ENCODE results near the gene WDR90. TPM values are rescaled to one million over a fixed set of nuclear protein-coding genes. Genes with fewer than 3 reads are reported as not detected.
A peak's percentile ranks its signal among the peaks of the same experiment; 100 is the strongest.

WDR90 gene
- total RNA-seq, 1 donor from 2014 or later, result 17.9 TPM

DNA sequence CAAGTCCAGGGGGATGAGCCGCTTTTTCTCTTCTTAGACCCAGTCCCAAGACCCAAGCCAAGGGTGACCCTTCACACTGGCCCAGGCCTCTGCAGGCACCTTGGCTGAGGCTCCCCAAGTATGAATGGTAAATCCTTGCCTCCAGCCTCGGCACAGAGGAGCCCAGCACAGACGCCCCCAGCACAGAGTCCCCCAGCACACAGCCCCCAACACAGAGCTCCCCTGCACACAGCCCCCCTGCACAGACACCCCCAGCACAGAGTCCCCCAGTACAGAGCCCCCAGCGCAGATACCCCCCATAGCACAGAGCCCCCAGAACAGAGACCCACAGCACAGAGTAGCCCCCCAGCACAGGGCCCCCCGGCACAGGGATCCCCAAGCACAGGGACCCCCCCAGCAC, 8.6 kb upstream of the WDR90 start:
- no peak for ATAC-seq

DNA sequence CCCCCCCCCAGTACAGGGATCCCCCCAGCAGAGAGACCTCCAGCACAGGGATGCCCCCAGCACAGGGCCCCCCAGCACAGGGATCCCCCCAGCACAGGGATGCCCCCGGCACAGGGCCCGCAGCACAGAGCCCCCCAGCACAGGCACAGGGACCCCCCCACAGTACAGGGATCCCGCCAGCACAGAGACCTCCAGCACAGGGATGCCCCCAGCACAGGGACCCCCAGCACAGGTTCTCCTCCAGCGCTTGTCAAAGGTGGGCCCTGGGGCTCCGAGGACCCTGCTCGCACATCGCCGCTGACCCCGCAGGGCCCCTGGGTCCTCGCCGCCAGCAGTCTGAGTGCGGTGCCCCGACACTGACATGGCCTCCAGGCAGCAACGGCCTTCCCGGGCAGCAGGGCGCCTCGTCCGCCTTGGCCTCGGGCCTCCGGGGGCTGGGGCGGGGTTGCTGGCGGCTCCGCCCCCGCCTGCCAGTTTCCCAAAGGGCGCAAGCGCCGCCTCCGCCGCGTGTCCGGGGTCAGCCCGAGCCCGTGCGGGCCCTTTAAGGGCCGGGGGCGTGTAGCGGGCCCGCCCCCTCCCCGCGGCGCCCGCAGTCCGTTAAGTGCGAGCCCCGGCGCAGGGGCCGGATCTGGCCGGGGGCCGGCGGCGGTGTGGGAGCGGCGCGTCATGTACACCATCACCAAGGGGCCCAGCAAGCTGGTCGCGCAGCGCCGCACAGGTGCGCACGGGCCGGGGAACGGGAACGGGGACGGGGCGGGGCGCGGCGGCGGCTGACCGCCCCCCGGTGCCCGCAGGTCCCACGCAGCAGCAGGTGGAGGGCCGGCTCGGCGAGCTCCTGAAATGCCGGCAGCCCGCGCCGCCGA, 7.6 kb upstream of the WDR90 start, which contains the start of gene MCRIP2:
Gene MCRIP2 (plus strand): TSS at position 503 of the 863 bp plus-strand sequence. CDS start 164 bp downstream, at position 667.
- ATAC-seq, result peak; percentile 11

DNA sequence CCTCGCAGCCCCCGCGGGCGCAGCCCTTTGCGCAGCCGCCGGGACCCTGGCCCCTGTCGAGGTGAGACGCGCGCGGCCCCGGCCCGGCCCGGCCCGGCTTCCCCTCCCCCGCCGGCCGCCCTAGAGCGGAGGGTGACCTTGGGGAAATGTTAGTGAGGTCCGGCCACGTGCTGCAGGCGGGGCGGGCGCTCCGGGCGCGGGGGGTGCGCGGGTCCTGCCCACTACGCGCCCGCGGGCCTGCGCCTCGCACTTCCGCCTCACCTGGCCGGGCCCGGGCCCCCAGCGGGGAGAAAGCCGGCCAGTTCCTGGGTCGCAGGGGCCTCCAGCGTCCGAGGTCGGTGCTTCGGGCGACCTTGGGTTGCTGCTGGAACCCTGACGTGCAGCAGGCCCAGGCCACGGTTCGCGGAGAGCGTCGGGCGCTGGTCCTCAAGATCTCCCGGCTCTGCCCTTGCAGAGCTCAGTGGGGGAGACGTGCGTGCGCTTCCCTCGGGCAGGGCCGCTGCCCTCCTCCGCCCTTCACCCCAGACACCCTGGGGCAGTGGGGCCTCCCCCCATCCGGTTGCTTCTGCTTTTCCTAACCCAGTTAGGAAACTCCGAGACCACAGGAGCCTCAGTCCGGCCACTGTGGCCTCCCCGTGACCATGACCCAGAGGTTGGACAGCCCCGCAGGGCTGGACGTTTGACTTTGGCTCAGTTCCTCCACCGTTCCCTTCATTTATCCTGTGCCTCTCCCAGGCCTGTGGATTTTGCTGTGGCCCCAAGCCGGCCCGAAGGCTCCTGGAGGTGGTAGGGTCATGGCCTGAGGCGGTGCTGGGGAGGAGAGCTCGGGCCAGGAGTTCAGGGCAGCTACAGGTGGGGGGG, 6.7 kb upstream of the WDR90 start:
- peak; percentile 13 for ATAC-seq

DNA sequence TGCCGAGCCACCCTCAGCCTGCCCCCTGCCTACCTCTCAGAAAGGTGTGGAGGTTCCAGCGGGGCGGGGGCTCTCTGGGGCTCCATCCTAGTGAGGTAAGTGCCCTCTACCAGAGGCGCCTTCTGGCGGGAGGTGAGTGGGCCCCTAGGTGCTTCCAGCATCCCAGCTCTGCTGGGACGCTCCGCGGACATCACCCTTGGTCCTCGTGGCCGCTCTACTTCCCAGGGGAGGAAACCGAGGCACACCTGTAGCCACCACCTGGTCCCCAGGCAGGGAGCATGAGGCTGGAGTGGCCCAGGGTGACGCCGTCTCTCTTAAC, 6.2 kb upstream of the WDR90 start:
- ATAC-seq, result no peak

DNA sequence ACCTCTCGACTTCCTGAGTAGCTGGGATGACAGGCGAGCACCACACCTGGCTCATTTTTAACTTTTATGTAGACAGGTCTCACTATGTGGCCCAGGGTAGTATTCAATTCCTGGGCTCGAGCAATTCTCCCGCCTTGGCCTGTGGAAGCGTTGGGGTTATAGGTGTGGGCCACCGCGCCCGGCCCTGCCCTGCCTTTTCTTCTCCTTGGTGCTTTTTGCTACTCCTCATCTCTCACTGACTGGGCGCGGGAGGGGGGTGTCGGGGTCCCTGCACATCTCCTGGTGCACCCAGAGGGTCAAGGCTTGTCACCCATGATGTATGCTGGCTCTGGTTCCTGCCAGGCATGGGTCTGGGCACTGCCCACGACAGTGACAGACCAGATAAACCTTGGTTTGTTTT, 4.6 kb upstream of the WDR90 start:
- ATAC-seq, result no peak

DNA sequence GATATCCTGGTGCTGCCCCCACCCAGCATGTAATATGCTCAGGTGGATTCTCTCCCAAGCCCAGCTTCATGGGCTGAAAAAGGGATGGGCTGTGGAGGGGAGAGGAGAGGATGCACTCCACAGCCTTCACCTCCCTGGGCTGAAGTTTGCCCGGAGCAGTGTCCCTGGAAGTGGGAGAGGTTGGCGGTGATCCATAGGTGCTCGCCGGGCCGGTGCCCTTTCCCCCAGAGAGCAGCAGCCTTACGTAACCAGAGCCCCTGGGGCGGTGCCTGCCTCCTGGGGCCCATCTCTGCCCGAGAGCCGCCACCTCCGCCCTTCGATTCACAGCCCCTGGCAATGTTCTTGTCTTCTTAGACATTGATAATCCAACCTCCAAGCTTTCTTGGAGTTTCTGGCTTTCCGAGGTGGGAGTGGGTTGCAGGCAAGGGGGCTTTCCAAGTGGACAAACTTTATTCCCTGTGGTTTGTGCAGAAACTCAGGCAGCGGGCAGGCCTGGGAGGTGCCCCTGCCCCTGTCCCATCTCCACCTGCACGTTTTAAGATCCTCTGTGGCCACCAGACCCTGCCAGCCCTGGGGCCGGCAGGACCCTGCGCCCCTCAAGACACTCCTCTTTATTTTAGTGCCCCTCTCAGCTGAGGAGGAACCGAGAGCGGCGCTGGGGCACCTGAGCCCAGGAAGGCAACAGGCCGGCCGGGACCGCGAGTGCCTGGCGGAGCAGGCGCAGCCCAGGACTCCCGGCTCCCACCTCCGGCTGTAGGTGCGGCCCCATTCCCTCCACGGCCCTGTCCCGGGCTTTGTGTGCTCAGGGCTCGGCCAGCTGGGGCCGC, 3.1 kb upstream of the WDR90 start:
- ATAC-seq, result no peak

DNA sequence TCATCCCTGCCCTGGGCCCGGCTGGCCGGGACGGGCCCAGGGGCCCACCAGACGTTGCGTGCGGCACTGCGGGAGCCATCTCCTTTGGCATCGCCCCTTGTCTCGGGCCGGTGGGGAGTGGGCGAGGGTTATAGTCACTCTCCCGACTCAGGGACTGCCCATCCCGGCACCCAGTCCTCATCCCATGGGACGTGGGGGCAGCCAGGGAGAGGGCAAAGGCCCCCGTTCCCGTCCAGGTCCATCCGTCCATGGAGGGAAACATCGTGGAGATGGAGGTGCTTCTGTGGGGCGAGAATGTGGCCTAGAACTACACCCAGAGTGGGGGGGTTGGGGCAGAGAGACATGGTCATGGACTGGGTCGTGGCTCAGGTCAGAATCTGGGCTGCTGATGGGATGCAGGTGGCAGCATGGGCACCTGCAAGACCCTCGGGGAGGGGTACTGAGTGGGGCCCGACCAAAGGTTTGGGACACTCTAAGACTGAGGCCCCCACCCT, 2.4 kb upstream of the WDR90 start:
- ATAC-seq, result no peak

DNA sequence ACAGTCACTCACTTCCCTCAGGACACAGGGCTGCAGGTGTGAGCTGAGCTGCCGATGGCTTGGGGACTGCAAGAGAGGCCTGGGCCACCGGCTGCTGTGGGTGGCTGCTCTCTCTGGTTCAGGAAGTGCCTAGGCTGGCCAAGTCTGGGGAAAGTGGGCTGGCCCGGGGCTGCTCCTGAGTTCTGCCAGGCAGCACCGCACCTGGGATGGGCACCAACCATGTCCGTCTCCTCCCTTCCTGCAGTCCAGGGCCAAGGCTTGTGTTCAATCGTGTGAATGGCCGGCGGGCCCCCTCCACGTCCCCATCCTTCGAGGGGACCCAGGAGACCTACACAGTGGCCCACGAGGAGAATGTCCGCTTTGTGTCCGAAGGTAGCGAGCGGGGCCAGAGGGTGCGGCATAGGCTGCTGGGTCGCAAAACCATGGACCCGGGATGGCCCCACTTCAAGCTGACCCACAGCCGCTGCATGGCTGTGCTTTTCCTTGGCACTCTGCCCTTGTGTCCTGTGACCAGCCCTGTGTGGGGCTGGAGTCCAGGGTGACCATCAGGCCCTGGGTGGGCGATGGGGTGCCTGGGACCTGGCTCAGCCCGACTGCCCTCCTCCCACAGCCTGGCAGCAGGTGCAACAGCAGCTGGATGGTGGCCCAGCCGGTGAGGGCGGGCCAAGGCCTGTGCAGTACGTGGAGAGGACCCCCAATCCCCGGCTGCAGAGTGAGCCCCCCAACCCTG, 1.8 kb upstream of the WDR90 start:
- ATAC-seq, result no peak

DNA sequence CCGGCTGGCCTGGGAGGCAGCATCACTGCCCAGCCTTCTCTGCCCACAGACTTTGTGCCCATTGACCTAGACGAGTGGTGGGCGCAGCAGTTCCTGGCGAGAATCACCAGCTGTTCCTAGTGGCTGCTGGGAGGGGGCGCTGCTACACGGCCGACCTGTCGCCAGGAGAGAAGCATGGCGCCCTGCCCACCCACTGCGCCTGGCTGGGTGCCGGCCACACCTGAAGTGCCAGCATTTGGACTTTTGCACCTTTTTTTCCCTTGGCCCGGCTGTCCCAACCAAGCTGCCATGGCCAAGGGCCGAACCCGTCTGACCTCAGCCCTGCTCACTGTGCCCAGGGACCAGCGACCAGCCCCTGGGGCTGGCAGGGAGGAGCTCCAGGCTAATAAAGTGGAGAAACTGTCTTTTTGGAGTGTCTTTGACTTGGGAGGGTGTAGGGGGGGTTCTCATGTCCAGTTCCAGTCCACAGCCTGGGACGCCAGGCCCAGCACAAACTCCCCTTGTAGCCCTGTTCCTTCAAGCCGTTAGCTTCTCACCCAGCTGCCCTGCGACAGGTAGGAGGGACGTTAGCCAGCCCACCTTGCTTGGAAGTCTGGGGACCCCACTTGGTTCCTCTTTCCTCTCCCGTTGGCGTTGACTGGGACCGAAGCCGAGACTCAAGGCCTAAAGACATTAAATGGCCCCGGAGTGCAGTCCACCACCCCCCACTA, 939 bp upstream of the WDR90 start:
- ATAC-seq, result no peak

DNA sequence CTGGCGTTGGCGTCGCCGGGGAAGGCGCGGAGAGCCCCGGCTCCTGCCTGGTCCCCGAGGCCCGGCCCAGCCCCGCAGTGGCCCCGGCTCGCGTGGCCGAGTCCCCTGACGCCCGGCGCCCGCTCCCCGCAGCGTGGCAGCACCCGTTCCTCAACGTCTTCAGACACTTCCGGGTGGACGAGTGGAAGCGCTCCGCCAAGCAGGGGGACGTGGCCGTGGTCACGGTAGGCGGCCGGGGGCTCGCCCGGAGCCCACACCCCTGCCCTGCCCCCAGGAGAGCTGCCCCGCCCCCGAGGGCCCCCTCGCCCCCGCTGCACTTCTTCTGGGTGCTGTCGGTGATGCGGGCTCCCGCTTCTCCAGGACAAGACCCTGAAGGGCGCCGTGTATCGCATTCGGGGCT, 466 bp downstream of the WDR90 start:
- peak; percentile 1 for ATAC-seq

DNA sequence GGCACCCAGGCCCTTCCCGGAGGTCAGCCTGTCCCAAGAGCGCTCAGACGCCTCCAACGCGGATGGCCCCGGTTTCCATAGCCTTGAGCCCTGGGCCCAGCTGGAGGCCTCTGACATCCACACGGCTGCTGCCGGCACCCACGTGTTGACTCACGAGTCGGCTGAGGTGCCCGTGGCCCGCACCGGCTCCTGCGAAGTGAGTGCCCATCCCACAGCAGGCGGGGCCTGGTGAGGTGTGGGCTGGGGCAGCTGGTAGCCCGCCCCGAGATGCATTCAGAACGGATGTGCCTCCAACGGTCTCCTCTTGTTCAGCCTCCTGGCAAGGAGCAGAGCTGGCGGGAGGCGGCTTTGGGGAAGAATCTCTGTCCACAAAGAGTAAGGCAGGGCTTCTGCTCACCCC, 2.7 kb downstream of the WDR90 start:
- ATAC-seq, result no peak

DNA sequence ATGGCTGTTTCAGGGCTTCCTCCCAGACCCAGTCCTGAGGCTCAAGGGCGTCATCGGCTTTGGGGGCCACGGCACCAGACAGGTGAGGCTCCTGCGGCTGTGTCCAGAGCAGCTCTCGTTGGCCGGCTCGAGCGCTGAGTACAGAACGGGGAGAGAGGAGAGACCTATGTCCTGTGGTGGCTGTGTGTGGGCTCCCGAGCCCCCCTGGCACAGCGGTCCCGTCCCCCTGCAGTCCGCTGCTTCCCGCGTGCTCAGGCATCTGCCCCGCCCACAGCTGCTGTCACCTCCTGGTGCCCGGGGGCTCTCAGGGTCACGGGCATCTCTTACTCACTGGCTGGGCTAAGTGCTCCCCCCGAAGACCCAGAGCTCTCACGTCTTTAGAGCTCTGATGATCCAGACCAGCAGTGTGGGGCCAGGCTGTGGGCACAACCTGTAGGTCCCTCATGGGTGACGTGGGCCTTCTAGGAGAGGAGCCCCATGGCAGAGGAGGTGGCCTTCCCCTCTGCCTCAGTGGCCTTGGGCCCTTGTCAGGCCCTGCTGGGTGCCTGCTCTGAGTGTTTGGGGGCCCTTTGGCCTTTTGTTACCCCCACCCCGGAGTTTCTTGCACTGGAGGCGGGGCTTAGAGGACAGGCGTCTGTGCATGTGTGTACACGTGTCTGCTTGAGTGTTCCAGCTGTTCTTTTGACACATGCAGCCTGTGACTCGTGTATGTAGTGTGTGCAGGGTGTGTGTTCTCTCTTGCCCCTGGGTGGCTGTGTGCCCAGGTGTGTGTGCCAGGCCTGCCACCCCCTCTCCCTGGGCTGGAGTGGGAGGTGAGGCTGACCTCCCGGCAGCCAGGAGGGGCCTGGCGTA, 3.5 kb downstream of the WDR90 start:
- ATAC-seq, result no peak

DNA sequence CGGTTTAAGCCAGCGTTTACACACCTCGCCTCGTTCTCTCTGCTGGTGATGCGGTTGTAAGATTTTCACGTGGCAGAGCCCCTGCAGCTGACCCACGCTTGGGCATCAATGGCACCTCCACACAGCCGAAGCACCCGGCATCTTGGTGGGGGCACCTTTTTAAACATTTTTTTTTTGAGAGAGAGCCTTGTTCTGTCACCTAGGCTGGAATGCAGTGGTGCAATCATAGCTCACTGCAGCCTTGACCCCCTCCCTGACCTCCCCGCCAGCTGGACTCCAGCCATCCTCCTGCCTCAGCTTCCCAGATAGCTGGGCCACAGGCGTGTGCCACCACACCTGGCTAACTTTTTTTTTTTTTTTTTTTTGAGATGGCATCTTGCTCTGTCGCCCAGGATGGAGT, 4.9 kb downstream of the WDR90 start:
- ATAC-seq, result no peak

DNA sequence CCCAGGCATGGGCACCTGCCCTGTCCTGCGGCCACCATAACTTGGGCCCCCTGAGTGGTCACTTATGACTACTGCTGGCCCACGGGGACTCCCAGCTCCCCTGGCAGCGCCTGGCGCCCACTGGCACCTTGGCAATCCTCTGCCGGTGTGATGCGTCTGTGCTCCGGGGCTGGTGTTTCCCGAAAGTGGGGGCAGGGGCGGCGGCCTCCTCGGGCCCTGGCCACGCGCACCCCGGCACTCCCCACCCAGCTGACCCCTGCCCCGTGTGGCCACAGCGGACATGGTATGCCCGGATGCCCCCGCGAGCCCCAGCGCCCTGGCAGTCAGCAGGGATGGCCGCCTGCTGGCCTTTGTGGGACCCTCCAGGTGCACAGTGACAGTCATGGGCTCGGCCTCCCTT, 8.3 kb downstream of the WDR90 start:
- no peak for ATAC-seq

DNA sequence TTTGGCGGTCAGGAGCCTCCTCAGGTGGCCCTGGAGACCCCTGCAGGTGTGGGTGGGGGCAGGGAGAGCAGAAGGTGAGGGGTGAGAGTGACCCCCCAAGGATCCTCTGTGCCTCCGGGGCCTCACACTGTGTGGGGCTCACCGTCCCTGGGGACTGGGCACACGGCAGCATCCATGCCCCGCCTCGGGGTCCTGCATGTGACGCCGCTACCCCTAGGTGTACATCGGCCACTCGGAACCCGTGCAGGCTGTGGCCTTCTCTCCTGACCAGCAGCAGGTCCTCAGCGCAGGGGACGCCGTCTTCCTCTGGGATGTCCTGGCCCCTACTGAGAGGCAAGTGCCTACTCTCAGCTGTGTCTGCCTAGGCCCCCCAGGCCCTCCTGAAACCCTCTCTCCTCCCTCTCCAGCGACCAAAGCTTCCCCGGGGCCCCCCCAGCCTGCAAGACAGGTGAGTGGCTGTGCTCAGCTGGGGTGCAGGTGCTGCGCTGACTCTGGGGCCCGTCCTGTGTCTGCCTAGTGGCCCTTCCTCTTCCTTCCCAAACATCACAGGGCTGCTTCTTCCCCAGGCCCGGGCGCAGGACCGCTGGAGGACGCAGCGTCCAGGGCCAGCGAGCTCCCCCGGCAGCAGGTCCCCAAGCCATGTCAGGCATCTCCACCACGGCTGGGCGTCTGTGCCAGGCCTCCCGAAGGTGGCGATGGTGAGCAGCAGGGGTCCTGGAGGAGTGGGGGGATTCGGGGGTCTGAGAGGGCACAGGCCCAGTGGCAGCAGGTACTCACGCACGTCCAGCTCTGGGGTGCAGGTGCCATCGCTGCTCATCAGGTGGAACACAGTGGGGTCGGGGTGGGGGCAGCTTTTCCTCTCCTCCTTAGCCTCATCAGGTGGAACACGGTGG, 9.8 kb downstream of the WDR90 start:
- ATAC-seq, result no peak

DNA sequence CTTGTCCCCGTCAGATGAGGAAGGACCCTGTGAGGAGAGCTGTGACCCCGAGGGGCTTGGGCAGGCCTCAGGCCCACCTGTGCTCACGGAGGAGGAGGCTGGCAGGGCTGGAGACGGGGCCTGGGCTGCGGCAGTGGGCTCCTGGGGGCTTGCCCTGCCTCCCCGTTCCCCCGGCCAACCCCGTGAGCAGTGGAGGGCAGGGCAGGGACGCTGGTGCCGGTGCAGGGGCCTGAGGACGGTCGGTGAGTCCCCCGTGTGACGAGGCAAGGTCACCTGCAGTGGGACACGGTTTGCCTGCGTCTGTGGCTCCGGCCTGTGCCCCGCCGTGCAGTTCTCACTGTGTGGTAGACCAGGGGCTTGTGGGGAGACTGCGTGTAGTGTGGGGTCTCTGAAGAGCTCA, 10.5 kb downstream of the WDR90 start:
- no peak for ATAC-seq

DNA sequence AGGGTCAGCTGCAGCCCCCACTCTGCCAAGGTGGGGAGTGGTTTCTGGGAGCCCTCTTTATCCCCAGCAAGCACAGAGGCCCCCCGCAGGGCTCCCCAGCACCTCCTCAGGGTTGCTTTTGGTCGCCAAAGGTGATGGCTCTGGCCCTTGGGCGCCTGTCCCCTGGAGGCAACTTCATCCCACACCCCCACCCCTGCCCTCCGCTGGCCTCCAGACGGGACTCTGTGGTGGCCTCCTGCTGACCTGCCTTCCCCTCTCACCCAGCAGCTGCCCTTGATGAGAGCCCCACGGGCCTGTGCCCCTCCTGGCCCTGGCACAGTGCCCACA, 10.9 kb downstream of the WDR90 start:
- no peak for ATAC-seq

DNA sequence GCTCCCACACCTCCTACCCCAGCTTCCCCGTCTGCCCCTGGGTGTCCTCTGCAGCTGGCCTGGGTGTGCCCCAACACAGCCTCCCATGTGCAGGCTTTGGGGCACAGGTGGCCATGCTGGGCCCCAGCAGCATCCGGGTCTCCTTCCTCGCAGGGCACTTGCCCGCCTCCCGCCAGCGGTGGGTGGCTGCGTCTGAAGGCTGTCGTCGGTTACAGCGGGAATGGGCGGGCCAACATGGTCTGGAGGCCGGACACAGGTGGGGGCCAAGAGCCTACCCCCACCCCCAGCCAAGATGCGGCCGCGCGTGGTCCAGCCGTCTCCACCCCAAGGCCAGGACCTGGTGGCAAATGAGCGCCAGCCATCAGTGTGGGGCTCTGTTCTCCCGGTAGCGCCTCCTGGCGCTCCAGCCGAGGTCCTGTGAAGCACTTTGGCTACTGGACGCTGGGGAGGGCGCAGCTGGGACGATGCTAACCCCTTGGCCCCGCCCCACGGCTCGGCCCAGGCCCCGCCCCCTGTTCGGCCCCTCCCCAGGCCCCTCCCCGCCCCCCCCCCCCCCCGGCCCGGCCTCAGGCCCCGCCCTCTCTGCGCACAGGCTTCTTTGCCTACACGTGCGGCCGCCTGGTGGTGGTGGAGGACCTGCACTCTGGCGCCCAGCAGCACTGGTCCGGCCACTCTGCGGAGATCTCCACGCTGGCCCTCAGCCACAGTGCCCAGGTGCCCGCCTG, 11.5 kb downstream of the WDR90 start:
- ATAC-seq, result peak; percentile 68

Measured in esophagus mucosa (tissue), 1 donor.